HTERT RPE-1 (cell line): ENCODE data around the gene DNAH5.
"Not testable (repeated sequence)": the region's sequence is repeated elsewhere in the genome, so short reads cannot be mapped to it uniquely, and the experiment has no call there.

Experiments
- in situ Hi-C: fragments of 300-500 bp; cut with MboI; formaldehyde crosslinking; loops from 4 replicates; pipeline ENCODE4 v1.14.3; 2020; ENCODE audit warnings: low sequenced_read_pairs

Gene DNAH5

DNA sequence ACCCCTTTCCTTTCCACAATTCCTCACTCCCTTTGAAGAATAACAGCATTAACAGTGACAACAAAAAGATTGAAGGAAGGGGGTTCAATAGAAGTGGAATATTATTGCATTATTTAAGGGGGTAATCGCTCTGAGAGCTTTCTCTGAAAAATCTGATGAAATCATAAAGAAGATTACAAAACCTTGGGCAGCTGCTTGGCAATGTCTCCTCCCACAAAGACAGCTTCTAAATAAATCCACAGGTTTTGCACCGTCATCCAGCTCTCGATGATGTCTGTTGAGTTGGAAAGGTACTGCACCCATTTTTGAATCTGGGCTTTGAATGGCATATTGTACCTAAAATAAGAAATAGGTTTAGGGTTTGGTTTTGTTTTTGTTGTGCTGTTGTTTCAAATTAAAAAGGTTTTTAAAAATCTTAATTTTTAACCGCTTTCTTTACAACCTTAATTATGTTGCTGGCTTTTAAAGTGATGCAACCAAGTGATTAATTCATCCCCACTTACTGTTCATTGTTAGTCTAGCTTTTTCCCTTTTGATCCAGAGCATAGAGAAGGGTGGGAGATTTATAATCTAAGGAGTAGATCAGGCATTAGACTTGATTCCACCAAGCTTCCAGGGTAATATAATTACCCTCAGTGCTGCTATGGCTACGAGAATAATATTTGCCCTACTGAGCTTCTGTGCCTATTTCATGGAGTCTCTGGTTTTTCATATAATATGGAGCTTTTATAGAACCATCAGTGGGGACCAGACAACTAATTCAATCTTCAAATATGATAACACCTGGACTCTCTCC lies 85.0 kb downstream of the DNAH5 start:
- in situ Hi-C loops: no loop called here

DNA sequence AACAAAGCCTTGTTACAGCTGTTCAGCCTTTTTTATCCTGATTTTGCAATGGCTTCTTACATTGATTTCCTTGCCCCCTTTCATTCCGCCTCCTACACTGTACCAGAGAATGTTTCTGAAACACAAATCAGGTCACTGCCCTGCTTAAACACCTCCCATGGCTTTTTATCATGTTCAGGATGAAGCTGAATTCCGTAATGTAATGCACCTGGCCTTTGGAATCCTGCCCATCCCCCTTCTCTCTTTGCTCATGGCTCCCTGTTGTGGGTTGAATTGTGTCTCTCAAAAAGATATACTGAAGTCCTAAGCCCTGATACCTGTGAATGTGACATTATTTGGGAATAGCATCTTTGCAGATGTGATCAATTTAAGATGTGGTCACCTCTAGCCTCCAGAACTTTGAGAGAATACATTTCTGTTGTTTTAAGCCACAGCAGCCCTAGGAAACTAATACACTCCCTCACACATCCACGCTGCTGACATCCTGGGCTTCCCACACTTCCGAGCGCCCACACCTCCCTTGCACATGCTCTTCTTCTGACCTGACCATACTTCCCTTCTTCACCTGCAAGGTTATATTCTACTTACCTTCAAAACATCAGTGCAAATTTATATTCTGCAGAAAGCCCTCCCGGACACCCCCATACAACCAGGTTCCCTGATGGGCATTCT lies 101.2 kb downstream of the DNAH5 start:
- in situ Hi-C loops: no loop called here

GRCh38 chr5:13833440-13833839 lies 111.0 kb downstream of the DNAH5 start:
- in situ Hi-C loops: no loop called here

DNA sequence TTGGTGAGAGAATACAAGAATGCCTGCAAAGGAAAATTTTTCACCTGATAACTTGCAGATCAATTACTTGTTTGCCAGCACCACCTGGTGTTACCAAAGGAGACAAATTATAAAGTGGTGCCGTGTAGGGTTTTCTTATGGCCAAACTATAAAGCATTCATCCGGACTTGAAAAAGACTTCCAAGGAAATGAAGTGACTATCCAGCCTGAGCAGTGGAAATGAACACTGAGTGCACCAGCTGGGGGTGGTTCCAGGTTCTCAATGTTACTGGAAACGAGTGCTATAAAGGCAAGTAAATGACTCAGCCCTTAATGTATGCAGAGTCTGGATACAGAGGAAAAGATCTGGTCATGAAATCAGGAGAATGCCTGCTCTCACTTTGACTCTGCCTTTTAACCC lies 113.1 kb downstream of the DNAH5 start:
- in situ Hi-C loops: no loop called here

GRCh38 chr5:13830536-13830935 lies 114.0 kb downstream of the DNAH5 start:
- in situ Hi-C loops: no loop called here

DNA sequence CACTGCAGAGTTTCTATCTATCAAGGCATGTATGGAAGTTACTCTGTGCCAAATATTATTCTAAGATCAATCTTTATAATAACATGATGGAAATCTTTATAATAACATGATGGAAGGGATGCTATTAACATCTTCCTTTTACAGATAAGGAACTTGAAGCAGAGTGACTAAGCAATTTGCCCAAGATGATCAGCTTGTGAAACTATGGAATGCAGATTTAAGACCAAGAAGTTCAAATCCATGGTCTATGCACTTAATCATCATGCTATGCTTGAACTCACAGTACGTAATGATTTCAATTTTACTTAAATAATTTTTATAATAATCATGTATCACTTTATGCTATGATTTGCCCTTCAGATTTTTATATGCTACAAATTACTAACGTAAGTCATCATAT lies 123.1 kb downstream of the DNAH5 start:
- in situ Hi-C loops: no loop called here

GRCh38 chr5:13816126-13816525 lies 128.4 kb downstream of the DNAH5 start:
- in situ Hi-C loops: no loop called here

- in situ Hi-C loops: no loop called here
These were observed 130.2 kb downstream of the DNAH5 start for GRCh38 chr5:13814301-13814700.

- in situ Hi-C loops: no loop called here
These were observed 134.6 kb downstream of the DNAH5 start for GRCh38 chr5:13809921-13810320.

DNA sequence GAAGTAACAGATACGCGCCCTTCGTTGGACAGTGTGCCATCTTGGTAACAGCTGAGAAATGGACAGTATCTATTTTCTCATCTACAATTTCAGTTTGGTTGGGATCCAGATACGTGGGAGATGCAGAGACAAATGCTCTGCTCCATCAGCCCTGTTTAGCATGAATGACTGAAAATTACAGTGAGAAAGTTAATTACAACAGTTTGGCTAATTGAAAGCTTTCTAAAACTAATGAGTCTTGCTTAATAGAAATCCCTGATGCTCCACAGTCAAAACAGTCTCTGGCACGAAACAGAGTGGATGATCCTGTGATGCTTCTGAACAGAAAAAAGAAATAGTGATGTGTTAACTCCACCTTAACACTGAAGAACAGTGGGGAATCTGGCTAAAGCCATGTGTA lies 140.2 kb downstream of the DNAH5 start:
- in situ Hi-C loops: no loop called here

DNA sequence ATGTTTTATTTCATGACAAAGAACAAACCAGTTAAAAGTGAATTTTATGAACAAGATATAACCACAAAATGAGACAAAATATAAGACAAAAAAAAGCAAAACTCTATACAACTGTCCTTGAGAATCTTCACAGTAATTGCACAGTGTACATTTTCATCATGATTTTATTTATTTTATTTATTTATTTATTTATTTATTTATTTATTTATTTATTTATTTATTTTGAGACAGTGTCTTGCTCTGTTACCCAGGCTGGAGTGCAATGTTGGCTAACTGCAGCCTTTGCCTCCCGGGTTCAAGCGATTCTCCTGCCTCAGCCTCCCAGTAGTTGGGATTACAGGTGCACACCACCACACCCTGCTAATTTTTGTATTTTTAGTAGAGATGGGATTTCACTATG lies 145.9 kb downstream of the DNAH5 start:
- in situ Hi-C loops: not testable (repeated sequence)

DNA sequence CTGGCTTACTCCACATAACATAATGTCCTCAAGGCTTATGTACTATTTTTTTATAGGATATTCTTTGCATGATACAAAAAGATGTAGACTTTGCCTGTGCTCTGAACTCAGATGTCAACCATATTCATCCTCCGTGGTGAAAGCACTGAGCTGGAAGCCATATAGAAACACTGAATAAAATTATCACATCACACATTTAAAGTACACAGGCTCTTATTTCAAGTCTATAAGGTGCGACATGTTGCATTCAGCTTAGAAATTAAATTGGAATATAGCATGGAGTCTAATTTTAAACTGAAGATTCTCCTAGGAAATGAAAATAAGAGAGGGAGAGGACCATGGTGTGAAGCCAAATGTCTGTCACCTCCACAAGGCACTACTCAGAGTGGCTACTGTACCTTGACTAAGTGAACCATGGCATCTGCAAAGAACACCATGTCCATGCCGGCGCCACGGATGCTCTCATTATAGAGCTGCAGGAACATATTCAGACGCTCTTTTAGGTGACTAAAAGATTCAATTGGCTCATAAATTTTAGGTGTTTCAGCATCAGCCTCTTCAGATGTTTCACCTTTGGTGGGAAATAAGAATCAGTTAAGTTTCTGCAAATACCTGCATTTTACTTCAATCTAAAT lies 158.6 kb downstream of the DNAH5 start:
- in situ Hi-C loops: no loop called here

DNA sequence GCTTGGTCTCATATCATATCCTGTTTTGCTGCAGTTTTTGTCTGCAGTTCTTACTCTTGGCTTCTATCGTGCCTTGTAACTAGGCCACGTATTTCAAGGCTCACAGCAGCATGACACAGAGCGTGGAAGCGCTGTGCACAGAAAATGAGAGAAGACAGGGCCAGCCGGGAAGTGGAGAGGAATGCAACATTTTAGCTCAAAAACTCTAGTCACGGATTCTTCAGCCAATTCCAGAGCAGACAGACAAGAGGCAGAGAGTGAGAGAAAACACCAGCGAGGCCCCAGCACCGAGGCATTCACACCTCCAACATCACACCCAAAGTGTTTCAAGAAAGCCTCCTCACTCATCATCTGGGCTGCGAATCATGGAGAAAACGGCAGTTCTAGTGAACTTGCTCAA lies 160.8 kb downstream of the DNAH5 start:
- in situ Hi-C loops: no loop called here

- in situ Hi-C loops: no loop called here
These were observed 164.4 kb downstream of the DNAH5 start for GRCh38 chr5:13780081-13780480.

- in situ Hi-C loops: no loop called here
These were observed 170.8 kb downstream of the DNAH5 start for GRCh38 chr5:13773649-13774048.

DNA sequence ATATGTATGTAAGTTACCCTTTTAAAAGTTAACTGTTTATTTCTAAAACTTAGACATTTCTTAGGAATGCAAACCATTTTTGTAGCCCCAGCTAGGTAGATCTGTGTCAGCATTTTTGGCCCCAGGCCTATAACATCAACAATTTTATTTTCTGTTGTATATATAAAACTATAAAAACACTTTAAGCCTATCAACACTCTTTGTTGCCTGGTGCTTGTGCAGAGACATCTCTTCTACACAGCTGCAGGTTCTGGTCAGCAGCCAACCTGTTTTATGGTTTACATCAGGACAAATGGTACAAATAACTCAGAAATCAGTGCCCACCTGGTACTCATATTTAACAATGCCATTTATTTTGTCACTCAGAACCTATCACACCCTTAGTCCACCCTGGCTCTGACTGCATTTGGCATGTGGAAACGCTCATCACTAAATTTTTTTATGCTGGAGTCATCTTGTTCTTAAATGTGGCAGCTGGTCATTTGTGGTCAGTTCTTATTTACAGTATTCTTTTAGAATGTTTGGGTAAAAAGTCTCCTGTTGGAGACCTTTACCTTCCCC lies 173.4 kb downstream of the DNAH5 start:
- in situ Hi-C loops: no loop called here

DNA sequence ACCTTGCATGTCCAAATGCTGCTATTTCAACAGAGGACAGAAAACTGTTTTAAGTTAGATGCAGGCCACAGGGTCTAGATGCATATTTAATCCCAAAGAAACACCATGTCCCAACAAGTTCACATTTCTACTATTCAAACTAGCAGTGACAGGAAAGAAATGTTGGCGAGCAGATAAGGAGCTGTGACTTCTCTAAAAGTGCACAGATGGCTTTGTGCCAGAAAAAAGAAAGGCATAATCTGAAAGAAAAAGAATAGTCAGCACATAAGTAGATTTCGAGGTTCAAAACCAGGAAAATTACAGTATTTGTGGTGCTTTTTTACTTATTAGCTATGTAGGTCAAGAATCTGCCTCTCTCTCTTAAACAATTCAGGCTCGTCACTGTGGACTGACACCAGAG lies 178.3 kb downstream of the DNAH5 start:
- in situ Hi-C loops: no loop called here

DNA sequence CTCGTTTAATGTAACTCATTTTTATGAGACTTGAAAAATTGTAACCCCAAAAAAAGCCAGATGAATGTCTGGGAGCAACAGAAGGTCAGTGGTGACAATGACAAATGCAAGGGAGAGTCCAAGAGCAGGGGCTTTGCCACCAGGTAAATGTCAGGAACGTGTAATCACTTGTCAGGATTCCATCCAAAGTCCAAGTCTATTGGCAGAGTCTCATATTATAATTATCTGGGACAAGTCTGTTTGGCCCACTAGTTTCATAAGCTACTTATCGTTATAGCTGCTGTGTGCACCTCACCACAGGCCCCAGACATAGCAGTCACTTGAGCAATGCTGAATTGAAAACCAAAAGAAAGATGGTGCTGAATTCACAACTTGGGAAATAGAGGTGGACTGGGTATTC lies 180.8 kb downstream of the DNAH5 start:
- in situ Hi-C loops: no loop called here

DNA sequence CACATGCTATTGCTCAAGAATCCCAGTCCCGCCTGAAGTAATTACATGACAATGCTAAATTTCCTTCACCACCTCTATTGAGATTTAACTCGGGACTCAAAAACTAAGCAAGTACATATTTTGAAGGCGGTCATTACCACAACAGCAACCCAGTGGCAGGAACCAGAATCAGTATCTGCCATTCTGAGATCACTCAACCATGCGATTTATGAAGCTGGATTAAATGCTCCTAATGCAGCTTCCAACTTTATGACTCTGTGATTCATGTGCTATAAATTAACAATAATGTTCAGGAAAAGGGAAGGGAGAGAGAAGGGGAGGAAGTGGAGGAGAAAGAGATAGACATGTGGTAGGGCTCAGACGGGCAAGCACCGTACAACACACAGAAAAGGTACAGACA lies 194.7 kb downstream of the DNAH5 start:
- in situ Hi-C loops: no loop called here

GRCh38 chr5:13746026-13746425 lies 198.5 kb downstream of the DNAH5 start:
- in situ Hi-C loops: no loop called here

DNA sequence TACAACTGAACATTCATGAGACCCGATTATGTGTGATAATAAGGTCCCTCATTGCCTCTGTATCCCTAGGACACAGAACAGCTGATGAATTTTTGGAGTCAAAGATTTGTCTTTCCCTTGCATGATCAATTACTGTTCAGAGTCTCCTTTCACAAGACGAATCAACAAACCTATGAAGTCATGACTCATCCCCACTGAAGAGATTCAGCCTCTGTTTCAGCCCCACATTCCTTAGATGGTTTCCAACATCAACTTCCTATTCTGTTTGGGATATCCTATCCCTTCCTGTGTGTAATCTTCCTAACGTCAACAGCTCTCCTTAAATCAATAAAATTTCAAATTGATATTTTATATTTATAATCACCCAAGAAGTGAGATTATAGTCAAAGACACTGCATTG lies 199.0 kb downstream of the DNAH5 start:
- in situ Hi-C loops: no loop called here

DNA sequence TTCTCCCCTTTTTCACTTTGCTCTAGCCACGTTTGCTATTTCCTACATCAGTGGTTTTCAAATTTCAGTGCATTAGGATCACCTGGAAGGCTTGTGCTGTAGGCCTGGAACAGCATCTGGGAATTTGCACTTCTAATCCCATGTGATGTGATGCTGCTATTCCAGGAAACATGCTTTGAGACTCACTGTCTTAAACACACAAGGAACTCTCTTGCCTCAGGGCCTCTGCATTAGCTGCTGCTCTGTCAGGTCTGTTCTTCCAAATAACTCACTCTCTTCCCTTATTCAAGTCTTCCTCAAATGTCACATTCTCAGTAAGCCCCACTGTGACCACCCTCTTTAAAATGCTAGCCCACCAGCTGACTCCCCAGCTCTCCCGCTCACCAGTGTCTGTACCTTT lies 204.0 kb downstream of the DNAH5 start:
- in situ Hi-C loops: no loop called here
